Stimulated activated naive CD4-positive, alpha-beta T cell (primary cell): ENCODE results near the gene ARHGEF16.

Source experiments
- DNase-seq, 6 experiments: peaks; one replicate each; lab custom pipeline; 2025; lab: John Stamatoyannopoulos, UW

The ARHGEF16 gene

GRCh38 chr1:3422638-3423037, 31.8 kb upstream of the ARHGEF16 start:
- DNase-seq = no peak

GRCh38 chr1:3423245-3423829, 31.1 kb upstream of the ARHGEF16 start:
- no peak for DNase-seq

- no peak for DNase-seq
Measured at GRCh38 chr1:3423896-3424611, 30.4 kb upstream of the ARHGEF16 start.

GRCh38 chr1:3425486-3426215, 28.8 kb upstream of the ARHGEF16 start:
- no peak for DNase-seq

- DNase-seq = no peak
Measured at GRCh38 chr1:3426956-3427535, 27.4 kb upstream of the ARHGEF16 start.

GRCh38 chr1:3427711-3428704, 26.5 kb upstream of the ARHGEF16 start:
- no peak for DNase-seq

- no peak for DNase-seq
Measured at GRCh38 chr1:3428899-3429298, 25.6 kb upstream of the ARHGEF16 start.

- DNase-seq = no peak
Measured at GRCh38 chr1:3429320-3429719, 25.1 kb upstream of the ARHGEF16 start.

- DNase-seq = no peak
Measured at GRCh38 chr1:3429766-3430165, 24.7 kb upstream of the ARHGEF16 start.

GRCh38 chr1:3430406-3430805, 24.1 kb upstream of the ARHGEF16 start:
- no peak for DNase-seq

GRCh38 chr1:3430820-3431219, 23.6 kb upstream of the ARHGEF16 start:
- no peak for DNase-seq

GRCh38 chr1:3431266-3431665, 23.2 kb upstream of the ARHGEF16 start:
- DNase-seq = no peak

- no peak for DNase-seq
Measured at GRCh38 chr1:3431686-3432085, 22.8 kb upstream of the ARHGEF16 start.

- no peak for DNase-seq
Measured at GRCh38 chr1:3432306-3432705, 22.2 kb upstream of the ARHGEF16 start.

- no peak for DNase-seq
Measured at GRCh38 chr1:3433076-3433475, 21.4 kb upstream of the ARHGEF16 start.

- DNase-seq = no peak
Measured at GRCh38 chr1:3433596-3434320, 20.7 kb upstream of the ARHGEF16 start.

GRCh38 chr1:3434406-3435110, 19.9 kb upstream of the ARHGEF16 start:
- no peak for DNase-seq

GRCh38 chr1:3435666-3436065, 18.8 kb upstream of the ARHGEF16 start:
- no peak for DNase-seq

GRCh38 chr1:3436451-3436850, 18.0 kb upstream of the ARHGEF16 start:
- no peak for DNase-seq

- DNase-seq = no peak
Measured at GRCh38 chr1:3436901-3437300, 17.6 kb upstream of the ARHGEF16 start.
